ENCODE data around the gene TNFRSF12A. TPM values are rescaled to one million over a fixed set of nuclear protein-coding genes. Genes with fewer than 3 reads are reported as not detected.

Gene TNFRSF12A
- total RNA-seq, 1 experiment from 2014 or later: 156 TPM

DNA sequence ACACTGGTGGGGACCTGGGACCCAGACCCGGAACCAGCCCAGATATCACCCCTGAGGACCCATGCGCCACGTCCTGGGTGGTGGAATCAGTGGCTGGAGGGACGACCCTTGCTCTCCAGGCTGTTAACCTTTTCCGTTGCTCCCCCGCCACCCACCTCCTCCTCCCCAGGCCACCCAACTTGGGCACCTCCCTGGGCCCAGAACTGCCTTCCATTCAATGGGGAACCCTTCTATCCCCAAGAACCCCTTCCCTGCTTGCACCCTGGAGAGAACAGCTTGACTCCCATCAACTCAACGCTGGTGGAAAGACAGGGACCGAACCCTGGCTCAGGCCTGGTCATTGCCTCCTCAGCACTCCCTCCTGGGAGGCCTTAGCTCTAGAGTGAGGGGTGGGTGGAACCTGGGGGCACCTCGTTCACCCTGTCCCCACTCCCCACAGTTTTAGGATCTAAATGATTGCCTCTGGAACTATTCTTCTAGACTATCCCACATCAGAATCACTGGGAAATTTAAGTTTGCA is 39.6 kb downstream of the TNFRSF12A start:
- Histone ChIP-seq H3K9me3 (ENCODE audit: control insufficient read depth, insufficient read depth, low read depth, low read length) (no peaks in the 10 kb centered on the region), H3K27me3 (ENCODE audit: control insufficient read depth, insufficient read depth, low read length) (no peaks in the 10 kb centered on the region), H3K27ac (ENCODE audit: low read length) (peak overlapping the region; percentile 83), H3K36me3 (ENCODE audit: control insufficient read depth, insufficient read depth, low read length) (no peaks in the 10 kb centered on the region), H3K4me1 (ENCODE audit: control insufficient read depth, insufficient read depth, low read length) (peaks cover 2% of the 10 kb centered on the region), H3K4me3 (ENCODE audit: low read depth in 2 of 2, low read length in 2 of 2) (peak overlapping the region; percentile 58 to 74)
- in situ Hi-C loops (cut with HindIII; ENCODE audit: low pct_unique_long_range_greater_than_20kb, low sequenced_read_pairs): no loop called here
- DNase-seq (ENCODE audit: low read depth, low spot score): no peak
- CTCF ChIA-PET: interaction anchor here (0.8 to 2.2 kb wide), 4 partner anchors 28 to 1218 kb away, joined by 3 to 6 read pairs (median 4); no protein-coding TSS in a partner anchor
- TF ChIP-seq, protein P1, sequence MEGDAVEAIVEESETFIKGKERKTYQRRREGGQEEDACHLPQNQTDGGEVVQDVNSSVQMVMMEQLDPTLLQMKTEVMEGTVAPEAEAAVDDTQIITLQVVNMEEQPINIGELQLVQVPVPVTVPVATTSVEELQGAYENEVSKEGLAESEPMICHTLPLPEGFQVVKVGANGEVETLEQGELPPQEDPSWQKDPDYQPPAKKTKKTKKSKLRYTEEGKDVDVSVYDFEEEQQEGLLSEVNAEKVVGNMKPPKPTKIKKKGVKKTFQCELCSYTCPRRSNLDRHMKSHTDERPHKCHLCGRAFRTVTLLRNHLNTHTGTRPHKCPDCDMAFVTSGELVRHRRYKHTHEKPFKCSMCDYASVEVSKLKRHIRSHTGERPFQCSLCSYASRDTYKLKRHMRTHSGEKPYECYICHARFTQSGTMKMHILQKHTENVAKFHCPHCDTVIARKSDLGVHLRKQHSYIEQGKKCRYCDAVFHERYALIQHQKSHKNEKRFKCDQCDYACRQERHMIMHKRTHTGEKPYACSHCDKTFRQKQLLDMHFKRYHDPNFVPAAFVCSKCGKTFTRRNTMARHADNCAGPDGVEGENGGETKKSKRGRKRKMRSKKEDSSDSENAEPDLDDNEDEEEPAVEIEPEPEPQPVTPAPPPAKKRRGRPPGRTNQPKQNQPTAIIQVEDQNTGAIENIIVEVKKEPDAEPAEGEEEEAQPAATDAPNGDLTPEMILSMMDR (IDR thresholded peaks at IDR 0.05): no peak
- TF ChIP-seq POLR2AphosphoS5 (IDR thresholded peaks at IDR 0.05; ENCODE audit: low read depth, low read length) (no peak), SIN3A (IDR thresholded peaks at IDR 0.05; ENCODE audit: borderline replicate concordance, insufficient read depth, low read depth, low read length) (no peak)
- no TSS peak for BruUV-seq (replicated peaks)
- POLR2A ChIA-PET: no interaction called here
- intact Hi-C loops (cut with micrococcal nuclease; ENCODE audit: unreplicated experiment): loop anchor here (10.0 kb wide), 1 partner anchor 65 kb away; no protein-coding TSS in a partner anchor
- ATAC-seq: no peak

DNA sequence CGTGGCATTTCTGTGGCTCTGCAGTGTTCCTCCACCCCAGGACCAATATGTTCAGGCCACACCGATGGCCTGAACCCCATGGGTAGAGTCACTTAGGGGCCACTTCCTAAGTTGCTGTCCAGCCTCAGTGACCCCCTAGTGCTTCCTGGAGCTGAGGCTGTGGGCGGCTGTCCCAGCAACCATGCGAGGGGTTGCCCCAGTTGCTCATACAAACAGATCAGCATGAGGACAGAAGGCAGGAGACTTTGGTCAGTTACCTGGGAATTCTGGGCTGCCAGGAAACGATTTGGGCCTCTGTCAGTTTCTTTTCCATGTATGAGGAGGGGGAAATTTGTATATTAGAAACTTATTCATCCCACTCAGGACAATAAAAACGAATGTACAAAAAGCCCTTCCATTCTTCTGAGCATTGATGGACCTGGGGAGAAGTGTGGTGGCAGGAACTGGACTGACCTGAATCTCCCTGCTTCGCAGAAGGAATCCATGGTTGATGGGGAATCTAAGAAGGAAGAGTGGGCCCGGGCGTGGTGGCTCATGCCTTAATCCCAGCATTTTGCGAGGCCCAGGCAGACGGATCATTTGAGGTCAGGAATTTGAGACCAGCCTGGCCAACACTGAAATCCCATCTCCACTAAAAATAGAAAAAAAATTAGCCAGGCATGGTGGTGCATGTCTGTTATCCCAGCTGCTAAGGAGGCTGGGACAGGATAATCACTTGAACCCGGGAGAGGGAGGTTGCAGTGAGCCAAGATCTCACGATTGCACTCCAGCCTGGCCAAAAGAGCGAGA is 40.4 kb downstream of the TNFRSF12A start:
- no peak for TF ChIP-seq SIN3A (IDR thresholded peaks at IDR 0.05; ENCODE audit: borderline replicate concordance, insufficient read depth, low read depth, low read length)
- TF ChIP-seq TCF7L2 (IDR thresholded peaks at IDR 0.05; ENCODE audit: low read depth, low read length): no peak
- no peak for TF ChIP-seq POLR2AphosphoS5 (IDR thresholded peaks at IDR 0.05; ENCODE audit: low read depth, low read length)
- TF ChIP-seq, protein P1 (IDR thresholded peaks at IDR 0.05): no peak
- TF ChIP-seq, protein P2, sequence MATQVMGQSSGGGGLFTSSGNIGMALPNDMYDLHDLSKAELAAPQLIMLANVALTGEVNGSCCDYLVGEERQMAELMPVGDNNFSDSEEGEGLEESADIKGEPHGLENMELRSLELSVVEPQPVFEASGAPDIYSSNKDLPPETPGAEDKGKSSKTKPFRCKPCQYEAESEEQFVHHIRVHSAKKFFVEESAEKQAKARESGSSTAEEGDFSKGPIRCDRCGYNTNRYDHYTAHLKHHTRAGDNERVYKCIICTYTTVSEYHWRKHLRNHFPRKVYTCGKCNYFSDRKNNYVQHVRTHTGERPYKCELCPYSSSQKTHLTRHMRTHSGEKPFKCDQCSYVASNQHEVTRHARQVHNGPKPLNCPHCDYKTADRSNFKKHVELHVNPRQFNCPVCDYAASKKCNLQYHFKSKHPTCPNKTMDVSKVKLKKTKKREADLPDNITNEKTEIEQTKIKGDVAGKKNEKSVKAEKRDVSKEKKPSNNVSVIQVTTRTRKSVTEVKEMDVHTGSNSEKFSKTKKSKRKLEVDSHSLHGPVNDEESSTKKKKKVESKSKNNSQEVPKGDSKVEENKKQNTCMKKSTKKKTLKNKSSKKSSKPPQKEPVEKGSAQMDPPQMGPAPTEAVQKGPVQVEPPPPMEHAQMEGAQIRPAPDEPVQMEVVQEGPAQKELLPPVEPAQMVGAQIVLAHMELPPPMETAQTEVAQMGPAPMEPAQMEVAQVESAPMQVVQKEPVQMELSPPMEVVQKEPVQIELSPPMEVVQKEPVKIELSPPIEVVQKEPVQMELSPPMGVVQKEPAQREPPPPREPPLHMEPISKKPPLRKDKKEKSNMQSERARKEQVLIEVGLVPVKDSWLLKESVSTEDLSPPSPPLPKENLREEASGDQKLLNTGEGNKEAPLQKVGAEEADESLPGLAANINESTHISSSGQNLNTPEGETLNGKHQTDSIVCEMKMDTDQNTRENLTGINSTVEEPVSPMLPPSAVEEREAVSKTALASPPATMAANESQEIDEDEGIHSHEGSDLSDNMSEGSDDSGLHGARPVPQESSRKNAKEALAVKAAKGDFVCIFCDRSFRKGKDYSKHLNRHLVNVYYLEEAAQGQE (IDR thresholded peaks at IDR 0.05; ENCODE audit: insufficient read depth in 1 of 2, low read depth in 2 of 2, low read length in 1 of 2): no peak
- ChIA-PET CTCF (interaction anchor here (2.2 kb wide), 1 partner anchor 69 kb away, joined by 6 read pairs; no protein-coding TSS in a partner anchor), POLR2A (no interaction called here)
- no peak for ATAC-seq
- no TSS peak for BruUV-seq (replicated peaks)
- no peaks in the 10 kb centered on the region for H3K36me3 ChIP-seq (ENCODE audit: control insufficient read depth, insufficient read depth, low read length)
- peaks cover 9% of the 10 kb centered on the region for H3K4me1 ChIP-seq (ENCODE audit: control insufficient read depth, insufficient read depth, low read length)
- no peak for DNase-seq (ENCODE audit: low read depth, low spot score)
- H3K9me3 ChIP-seq (ENCODE audit: control insufficient read depth, insufficient read depth, low read depth, low read length): no peaks in the 10 kb centered on the region
- no peak overlapping the region for H3K4me3 ChIP-seq (ENCODE audit: low read depth in 2 of 2, low read length in 2 of 2)
- H3K27ac ChIP-seq (ENCODE audit: low read length): no peak overlapping the region
- in situ Hi-C loops (cut with HindIII; ENCODE audit: low pct_unique_long_range_greater_than_20kb, low sequenced_read_pairs) (no loop called here), intact Hi-C loops (cut with micrococcal nuclease; ENCODE audit: unreplicated experiment) (no loop called here)
- no peaks in the 10 kb centered on the region for H3K27me3 ChIP-seq (ENCODE audit: control insufficient read depth, insufficient read depth, low read length)
